ENCODE results near the gene ZNF263. TPM values are rescaled to one million over a fixed set of nuclear protein-coding genes. Genes with fewer than 3 reads are reported as not detected.

ZNF263 gene
- total RNA-seq, 2 donors from 2014 or later = 25.3 to 31.6 TPM

DNA sequence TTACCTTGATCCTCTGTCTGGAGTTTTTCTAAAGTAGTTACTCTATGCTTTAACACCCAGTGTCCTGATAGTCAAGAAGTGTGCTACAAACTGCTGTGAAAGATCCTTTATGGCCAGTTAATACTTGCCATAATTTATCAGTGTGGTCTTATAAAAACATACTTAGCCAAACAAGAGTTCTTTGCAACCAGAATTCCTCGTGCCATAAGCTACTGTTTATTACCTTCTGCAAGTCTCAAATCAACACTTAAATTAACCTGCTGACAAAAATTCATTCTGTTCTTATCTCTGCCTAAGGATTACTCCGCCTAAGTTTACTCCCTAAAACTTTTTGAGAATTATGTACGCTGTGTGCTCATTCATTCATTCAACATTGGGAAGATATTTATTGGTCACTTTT, 44.8 kb downstream of the ZNF263 start:
- Mint-ChIP-seq H3K9me3 (peaks cover 12% of the 10 kb centered on the region), H3K27me3 (ENCODE audit: insufficient read depth) (peaks cover 9% of the 10 kb centered on the region), H3K27ac (no peak overlapping the region), H3K36me3 (ENCODE audit: low read depth) (no peaks in the 10 kb centered on the region), H3K4me3 (no peak overlapping the region), H3K4me1 (no peaks in the 10 kb centered on the region)
- Histone ChIP-seq H3K36me3 (ENCODE audit: control insufficient read depth, insufficient read depth, low read length) (no peaks in the 10 kb centered on the region), H3K27ac (ENCODE audit: low read depth, low read length) (no peak overlapping the region), H3K4me3 (ENCODE audit: low read length) (no peak overlapping the region), H3K9me3 (ENCODE audit: control insufficient read depth, low read length) (no peaks in the 10 kb centered on the region), H3K9ac (ENCODE audit: extremely low read depth, low read length, poor library complexity, severe bottlenecking) (no peak overlapping the region), H3K27me3 (ENCODE audit: control insufficient read depth, insufficient read depth, low read length, poor library complexity, severe bottlenecking) (no peaks in the 10 kb centered on the region), H3K4me1 (ENCODE audit: control insufficient read depth, insufficient read depth, low read length) (no peaks in the 10 kb centered on the region)
- TF ChIP-seq, protein P1, sequence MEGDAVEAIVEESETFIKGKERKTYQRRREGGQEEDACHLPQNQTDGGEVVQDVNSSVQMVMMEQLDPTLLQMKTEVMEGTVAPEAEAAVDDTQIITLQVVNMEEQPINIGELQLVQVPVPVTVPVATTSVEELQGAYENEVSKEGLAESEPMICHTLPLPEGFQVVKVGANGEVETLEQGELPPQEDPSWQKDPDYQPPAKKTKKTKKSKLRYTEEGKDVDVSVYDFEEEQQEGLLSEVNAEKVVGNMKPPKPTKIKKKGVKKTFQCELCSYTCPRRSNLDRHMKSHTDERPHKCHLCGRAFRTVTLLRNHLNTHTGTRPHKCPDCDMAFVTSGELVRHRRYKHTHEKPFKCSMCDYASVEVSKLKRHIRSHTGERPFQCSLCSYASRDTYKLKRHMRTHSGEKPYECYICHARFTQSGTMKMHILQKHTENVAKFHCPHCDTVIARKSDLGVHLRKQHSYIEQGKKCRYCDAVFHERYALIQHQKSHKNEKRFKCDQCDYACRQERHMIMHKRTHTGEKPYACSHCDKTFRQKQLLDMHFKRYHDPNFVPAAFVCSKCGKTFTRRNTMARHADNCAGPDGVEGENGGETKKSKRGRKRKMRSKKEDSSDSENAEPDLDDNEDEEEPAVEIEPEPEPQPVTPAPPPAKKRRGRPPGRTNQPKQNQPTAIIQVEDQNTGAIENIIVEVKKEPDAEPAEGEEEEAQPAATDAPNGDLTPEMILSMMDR (conservative IDR thresholded peaks at IDR 0.05) = no peak
- WGBS, 2 experiments (ENCODE audit: insufficient coverage in 1 of 2, insufficient read length in 1 of 2) = 67 to 70% methylated on average over 2 to 3 of the region's 3 CpGs
- no peak for DNase-seq

DNA sequence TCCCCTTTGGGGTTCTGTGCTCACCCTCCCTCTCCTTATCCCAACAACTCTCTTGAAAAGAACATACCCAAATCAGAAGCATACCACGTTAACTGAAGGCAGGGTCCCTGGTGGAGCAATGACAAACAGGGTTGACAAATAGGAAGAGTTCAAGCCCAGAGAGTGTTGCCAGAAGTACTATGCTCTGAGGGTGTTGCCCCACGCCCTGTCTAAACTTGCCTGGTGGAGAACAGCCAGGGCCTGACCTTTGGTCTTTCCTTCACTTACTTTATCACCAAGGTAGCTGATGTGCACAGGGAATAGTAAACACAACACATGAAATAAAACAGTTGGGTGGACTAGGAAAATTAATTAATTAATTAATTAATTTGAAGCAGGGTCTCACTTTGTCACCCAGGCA, 45.4 kb downstream of the ZNF263 start:
- Mint-ChIP-seq H3K9me3 (peaks cover 10% of the 10 kb centered on the region), H3K36me3 (ENCODE audit: low read depth) (no peaks in the 10 kb centered on the region)

More for the DNA sequence above, 45.4 kb downstream of the ZNF263 start:
- H3K36me3 ChIP-seq (ENCODE audit: control insufficient read depth, insufficient read depth, low read length) = no peaks in the 10 kb centered on the region
- no peak overlapping the region for H3K27ac ChIP-seq (ENCODE audit: low read depth, low read length)
- H3K4me3 Mint-ChIP-seq = no peak overlapping the region
- H3K4me1 Mint-ChIP-seq = no peaks in the 10 kb centered on the region
- H3K27ac Mint-ChIP-seq = no peak overlapping the region
- H3K27me3 Mint-ChIP-seq (ENCODE audit: insufficient read depth) = peaks cover 10% of the 10 kb centered on the region
- H3K9ac ChIP-seq (ENCODE audit: extremely low read depth, low read length, poor library complexity, severe bottlenecking) = no peak overlapping the region
- TF ChIP-seq, protein P1 (conservative IDR thresholded peaks at IDR 0.05) = no peak
- no peaks in the 10 kb centered on the region for H3K4me1 ChIP-seq (ENCODE audit: control insufficient read depth, insufficient read depth, low read length)
- no peaks in the 10 kb centered on the region for H3K27me3 ChIP-seq (ENCODE audit: control insufficient read depth, insufficient read depth, low read length, poor library complexity, severe bottlenecking)
- DNase-seq = no peak
- H3K4me3 ChIP-seq (ENCODE audit: low read length) = no peak overlapping the region
- H3K9me3 ChIP-seq (ENCODE audit: control insufficient read depth, low read length) = no peaks in the 10 kb centered on the region
- WGBS, 2 experiments (ENCODE audit: insufficient coverage in 1 of 2, insufficient read length in 1 of 2) = 68% methylated on average over 2 of the region's 2 CpGs; no CpG with 5 or more reads in 1 of the 2 experiments

Other genes starting within 250 kb of the ZNF263 start
- 1 to 10 TPM; 4.7 to 8.2 TPM for gene BICDL2, start 246.5 kb upstream of the ZNF263 start, total RNA-seq
- 1 to 10 TPM; 4.5 to 6.1 TPM for gene MMP25, start 236.9 kb upstream of the ZNF263 start, total RNA-seq
- gene IL32, start 217.9 kb upstream of the ZNF263 start, total RNA-seq = 1 to 10 TPM; 2.0 to 4.0 TPM
- 10 to 100 TPM; 36.6 to 70.0 TPM for gene ZSCAN10, start 184.2 kb upstream of the ZNF263 start, total RNA-seq
- 10 to 100 TPM; 15.4 to 18.3 TPM for gene ZNF205, start 170.9 kb upstream of the ZNF263 start, total RNA-seq
- gene ZNF213, start 148.5 kb upstream of the ZNF263 start, total RNA-seq = 1 to 10 TPM; 5.1 to 6.3 TPM
- gene OR1F1, start 95.3 kb upstream of the ZNF263 start, total RNA-seq = under 1 TPM in 1 of 2 donors, not detected in 1; 0.29 TPM
- gene ZNF200, start 48.3 kb upstream of the ZNF263 start, total RNA-seq = 10 to 100 TPM; 11.2 TPM
- not detected for gene MEFV, start 26.9 kb upstream of the ZNF263 start, total RNA-seq
- gene TIGD7, start 21.9 kb downstream of the ZNF263 start, total RNA-seq = 1 to 10 TPM; 2.8 to 5.9 TPM
- gene ZNF75A, start 22.0 kb downstream of the ZNF263 start, total RNA-seq = 10 to 100 TPM; 23.0 to 44.0 TPM
- gene OR2C1, start 72.4 kb downstream of the ZNF263 start, total RNA-seq = not detected
- 10 to 100 TPM; 19.8 to 24.1 TPM for gene ZSCAN32, start 117.5 kb downstream of the ZNF263 start, total RNA-seq
- 10 to 100 TPM; 11.0 to 13.5 TPM for gene ZNF174, start 117.7 kb downstream of the ZNF263 start, total RNA-seq
- 1 to 10 TPM; 2.0 to 3.1 TPM for gene ZNF597, start 160.0 kb downstream of the ZNF263 start, total RNA-seq
- gene NAA60, start 160.2 kb downstream of the ZNF263 start, total RNA-seq = 10 to 100 TPM; 54.5 to 61.8 TPM
- gene C16orf90, start 212.0 kb downstream of the ZNF263 start, total RNA-seq = not detected
- gene CLUAP1, start 217.5 kb downstream of the ZNF263 start, total RNA-seq = 10 to 100 TPM; 27.4 to 36.8 TPM

All from endodermal cell (in vitro differentiated cells).